Endothelial cell of umbilical vein (primary cell): Measurements from ENCODE around the gene SCGB1A1.

Experiments
- CTCF ChIP-seq, 2 donors: IDR thresholded peaks; 1 replicate in 1 of 2; 2 replicates in 1 of 2; pipeline ENCODE4 v1.5.1; 2011; ENCODE audit warnings: low read length in 2 of 2, mild to moderate bottlenecking in 2 of 2, moderate library complexity in 2 of 2, control low read depth in 1 of 2, inconsistent platforms in 1 of 2, low read depth in 1 of 2; ENCODE audit not compliant: insufficient read depth in 1 of 2; ENCODE audit errors: extremely low read depth in 1 of 2
- EZH2 ChIP-seq: IDR thresholded peaks from 2 replicates; pipeline ENCODE4 v1.6.1; 2012; ENCODE audit warnings: borderline replicate concordance, low read depth, mild to moderate bottlenecking, moderate library complexity, low read length, inconsistent platforms; ENCODE audit not compliant: severe bottlenecking
- FOS ChIP-seq: IDR thresholded peaks from 2 replicates; pipeline ENCODE4 v1.6.1; 2011; ENCODE audit warnings: mild to moderate bottlenecking, low read length, moderate library complexity, borderline replicate concordance; ENCODE audit not compliant: insufficient read depth
- MAX ChIP-seq: IDR thresholded peaks from 2 replicates; pipeline ENCODE4 v1.6.1; 2011; ENCODE audit not compliant: insufficient read depth, insufficient read length
- POLR2A ChIP-seq: IDR thresholded peaks from 2 replicates; pipeline ENCODE4 v1.6.1; 2012; ENCODE audit warnings: low read depth, mild to moderate bottlenecking, control low read depth, low read length
- POLR2AphosphoS5 ChIP-seq: IDR thresholded peaks from 2 replicates; pipeline ENCODE4 v1.6.1; 2012; ENCODE audit warnings: low read depth, mild to moderate bottlenecking, control low read depth, low read length, moderate library complexity; ENCODE audit not compliant: insufficient read depth

- TF ChIP-seq CTCF (IDR thresholded peaks at IDR 0.05; ENCODE audit: extremely low read depth in 1 of 2, insufficient read depth in 1 of 2, low read depth in 1 of 2, low read length in 2 of 2) = no peak
- TF ChIP-seq MAX = no peak
- TF ChIP-seq EZH2 = no peak
- TF ChIP-seq POLR2AphosphoS5 = no peak
- no peak for TF ChIP-seq POLR2A
- TF ChIP-seq FOS = no peak
These were observed 26.5 kb downstream of the SCGB1A1 start for GRCh38 chr11:62445314-62445740.
